Naive B cell (primary cell): ENCODE results near the gene SLC25A53. TPM values are rescaled to one million over a fixed set of nuclear protein-coding genes. Genes with fewer than 3 reads are reported as not detected.
"Not testable (repeated sequence)": the region's sequence is repeated elsewhere in the genome, so short reads cannot be mapped to it uniquely, and the experiment has no call there.

Experiments
- ATAC-seq, 2 donors: fragments of 150-1000 bp; cut with Tn5 transposase; 2 replicates each; pipeline ENCODE4 v1.10.0; 2021; ENCODE audit warnings: low read depth in 2 of 2, mild to moderate bottlenecking in 2 of 2, moderate library complexity in 2 of 2
- DNase-seq: peaks from one replicate; pipeline ENCODE4 v3.0.0; 2022
- H3K27ac Mint-ChIP-seq, 6 donors: one replicate each; pipeline ENCODE4 v1.8.0; 2020 to 2022; ENCODE audit warnings: mild to moderate bottlenecking in 6 of 6, mixed read lengths in 6 of 6, moderate library complexity in 5 of 6, inconsistent platforms in 2 of 6
- H3K27me3 Mint-ChIP-seq, 3 donors: one replicate each; pipeline ENCODE4 v1.8.0; 2021 to 2022; ENCODE audit warnings: mixed read lengths in 3 of 3, mild to moderate bottlenecking in 1 of 3
- H3K36me3 Mint-ChIP-seq, 2 donors: one replicate each; pipeline ENCODE4 v1.8.0; 2020 to 2022; ENCODE audit warnings: mixed read lengths in 2 of 2, inconsistent platforms in 1 of 2, mild to moderate bottlenecking in 1 of 2
- H3K4me1 Mint-ChIP-seq, 3 donors: one replicate each; pipeline ENCODE4 v1.8.0; 2020 to 2022; ENCODE audit warnings: mixed read lengths in 3 of 3, inconsistent platforms in 1 of 3, mild to moderate bottlenecking in 1 of 3, moderate library complexity in 1 of 3
- H3K4me3 Mint-ChIP-seq, 8 donors: one replicate each; pipeline ENCODE4 v1.8.0; 2020 to 2022; ENCODE audit warnings: mild to moderate bottlenecking in 8 of 8, mixed read lengths in 8 of 8, moderate library complexity in 8 of 8, inconsistent platforms in 2 of 8
- H3K9me3 Mint-ChIP-seq, 7 donors: one replicate each; pipeline ENCODE4 v1.8.0; 2020 to 2022; ENCODE audit warnings: mixed read lengths in 7 of 7, mild to moderate bottlenecking in 5 of 7, inconsistent platforms in 2 of 7, moderate library complexity in 1 of 7
- polyA plus RNA-seq, 6 donors: library from polyadenylated mRNA; unstranded; fragments of 300-500 nt; fragmentation: Illumina TruSeq; gene quantifications; one replicate each; pipeline ENCODE4 v1.2.3, GENCODE V29; 2021; ENCODE audit warnings: low read depth in 6 of 6

Gene SLC25A53
- polyA plus RNA-seq, 6 donors from 2014 or later: 11.1 to 14.7 (median 12.9) TPM

GRCh38 chrX:104113222-104113965, 43.4 kb downstream of the SLC25A53 start:
- Mint-ChIP-seq H3K27me3 (peaks cover 0 to 12% (median 0%) of the 10 kb centered on the region in 3 donors), H3K9me3 (peaks cover 0 to 4% (median 0%) of the 10 kb centered on the region in 7 donors), H3K4me1 (peaks cover 35 to 46% (median 37%) of the 10 kb centered on the region in 3 donors), H3K36me3 (no peaks in the 10 kb centered on the region), H3K27ac (peak overlapping the region in 3 of 6 donors; percentile 66 to 78 (median 73)), H3K4me3 (peak overlapping the region; percentile 90 to 98 (median 95))
- ATAC-seq: peak; percentile 72 to 76
- peak; percentile 38 for DNase-seq

GRCh38 chrX:104112326-104112951, 44.4 kb downstream of the SLC25A53 start, which contains the start of gene ZCCHC18:
TSS of gene ZCCHC18 (plus strand) at chrX:104112523. CDS start at chrX:104114112, 1,589 bp downstream.
- Mint-ChIP-seq H3K4me1 (peaks cover 32 to 43% (median 34%) of the 10 kb centered on the region in 3 donors), H3K36me3 (no peaks in the 10 kb centered on the region), H3K4me3 (peak within 1 kb of the TSS; percentile 90 to 98 (median 95)), H3K9me3 (peaks cover 0 to 4% (median 0%) of the 10 kb centered on the region in 7 donors), H3K27ac (peak within 1 kb of the TSS; percentile 53 to 93 (median 78)), H3K27me3 (peaks cover 0 to 11% (median 0%) of the 10 kb centered on the region in 3 donors)
- peak; percentile 62 to 65 for ATAC-seq
- DNase-seq: peak; percentile 48

GRCh38 chrX:104110491-104111240, 46.1 kb downstream of the SLC25A53 start:
- ATAC-seq: peak; percentile 19 to 31
- peak; percentile 11 for DNase-seq
- not testable (repeated sequence) for H3K36me3 Mint-ChIP-seq, H3K9me3 Mint-ChIP-seq, H3K27me3 Mint-ChIP-seq
- H3K4me1 Mint-ChIP-seq: peaks cover 27 to 41% (median 36%) of the 10 kb centered on the region in 3 donors
- H3K4me3 Mint-ChIP-seq: peak overlapping the region in 6 of 8 donors; percentile 29 to 95 (median 73)
- H3K27ac Mint-ChIP-seq: peak overlapping the region in 2 of 6 donors; percentile 24 to 28

GRCh38 chrX:104108955-104109354, 47.9 kb downstream of the SLC25A53 start:
- H3K36me3 Mint-ChIP-seq: no peaks in the 10 kb centered on the region
- peak overlapping the region in 1 of 8 donors; percentile 24 for H3K4me3 Mint-ChIP-seq
- no peak overlapping the region for H3K27ac Mint-ChIP-seq
- H3K27me3 Mint-ChIP-seq: no peaks in the 10 kb centered on the region
- ATAC-seq (no peak), DNase-seq (no peak)
- H3K4me1 Mint-ChIP-seq: peaks cover 18 to 30% (median 29%) of the 10 kb centered on the region in 3 donors
- peaks cover 0 to 2% (median 0%) of the 10 kb centered on the region in 7 donors for H3K9me3 Mint-ChIP-seq

GRCh38 chrX:104105330-104106262, 51.2 kb downstream of the SLC25A53 start:
- Mint-ChIP-seq H3K4me1 (peaks cover 10 to 17% (median 11%) of the 10 kb centered on the region in 3 donors), H3K9me3 (no peaks in the 10 kb centered on the region), H3K36me3 (no peaks in the 10 kb centered on the region), H3K4me3 (no peak overlapping the region), H3K27ac (peak overlapping the region in 1 of 6 donors; percentile 34), H3K27me3 (no peaks in the 10 kb centered on the region)
- DNase-seq (no peak), ATAC-seq (no peak)

- Mint-ChIP-seq H3K4me3 (no peak overlapping the region), H3K9me3 (no peaks in the 10 kb centered on the region), H3K27me3 (no peaks in the 10 kb centered on the region), H3K4me1 (peaks cover 3 to 12% (median 6%) of the 10 kb centered on the region in 3 donors), H3K36me3 (no peaks in the 10 kb centered on the region), H3K27ac (peak overlapping the region in 1 of 6 donors; percentile 70)
- ATAC-seq: no peak
- DNase-seq: no peak
These were observed 52.1 kb downstream of the SLC25A53 start for GRCh38 chrX:104104676-104105075.

GRCh38 chrX:104098919-104099318, 57.9 kb downstream of the SLC25A53 start:
- H3K36me3 Mint-ChIP-seq: no peaks in the 10 kb centered on the region
- H3K4me3 Mint-ChIP-seq: peak overlapping the region in 1 of 8 donors; percentile 31
- H3K27ac Mint-ChIP-seq: peak overlapping the region in 1 of 6 donors; percentile 62
- no peaks in the 10 kb centered on the region for H3K9me3 Mint-ChIP-seq
- ATAC-seq (peak in 1 of 2 donors; percentile 27), DNase-seq (no peak)
- no peaks in the 10 kb centered on the region for H3K27me3 Mint-ChIP-seq
- peaks cover 0 to 5% (median 4%) of the 10 kb centered on the region in 3 donors for H3K4me1 Mint-ChIP-seq

GRCh38 chrX:104098151-104098808, 58.5 kb downstream of the SLC25A53 start:
- Mint-ChIP-seq H3K4me3 (no peak overlapping the region), H3K4me1 (peaks cover 0 to 5% (median 4%) of the 10 kb centered on the region in 3 donors), H3K36me3 (no peaks in the 10 kb centered on the region)

GRCh38 chrX:104085919-104086318, 70.9 kb downstream of the SLC25A53 start:
- DNase-seq (no peak), ATAC-seq (no peak)
- H3K9me3 Mint-ChIP-seq: peaks cover 0 to 3% (median 0%) of the 10 kb centered on the region in 7 donors
- H3K36me3 Mint-ChIP-seq: no peaks in the 10 kb centered on the region
- peaks cover 8 to 12% (median 11%) of the 10 kb centered on the region in 3 donors for H3K27me3 Mint-ChIP-seq
- no peaks in the 10 kb centered on the region for H3K4me1 Mint-ChIP-seq
- H3K27ac Mint-ChIP-seq: no peak overlapping the region
- no peak overlapping the region for H3K4me3 Mint-ChIP-seq

More at GRCh38 chrX:104098151-104098808, 58.5 kb downstream of the SLC25A53 start:
- H3K27me3 Mint-ChIP-seq: no peaks in the 10 kb centered on the region
- H3K9me3 Mint-ChIP-seq: no peaks in the 10 kb centered on the region
- ATAC-seq (peak; percentile 55 to 74), DNase-seq (peak; percentile 53)
- H3K27ac Mint-ChIP-seq: no peak overlapping the region

GRCh38 chrX:104085477-104085876, 71.3 kb downstream of the SLC25A53 start:
- Mint-ChIP-seq H3K4me1 (no peaks in the 10 kb centered on the region), H3K27ac (no peak overlapping the region), H3K4me3 (no peak overlapping the region), H3K9me3 (peaks cover 0 to 3% (median 0%) of the 10 kb centered on the region in 7 donors), H3K36me3 (no peaks in the 10 kb centered on the region), H3K27me3 (peaks cover 8 to 12% (median 11%) of the 10 kb centered on the region in 3 donors)
- DNase-seq (no peak), ATAC-seq (no peak)

GRCh38 chrX:104084534-104085277, 72.1 kb downstream of the SLC25A53 start:
- peak overlapping the region in 1 of 6 donors; percentile 16 for H3K27ac Mint-ChIP-seq
- ATAC-seq: no peak
- H3K36me3 Mint-ChIP-seq: no peaks in the 10 kb centered on the region
- H3K9me3 Mint-ChIP-seq: peaks cover 0 to 3% (median 0%) of the 10 kb centered on the region in 7 donors
- H3K4me1 Mint-ChIP-seq: no peaks in the 10 kb centered on the region
- no peak for DNase-seq
- peaks cover 8 to 12% (median 11%) of the 10 kb centered on the region in 3 donors for H3K27me3 Mint-ChIP-seq
- no peak overlapping the region for H3K4me3 Mint-ChIP-seq
